Measurements from ENCODE around the gene LRP1.

The LRP1 gene

DNA sequence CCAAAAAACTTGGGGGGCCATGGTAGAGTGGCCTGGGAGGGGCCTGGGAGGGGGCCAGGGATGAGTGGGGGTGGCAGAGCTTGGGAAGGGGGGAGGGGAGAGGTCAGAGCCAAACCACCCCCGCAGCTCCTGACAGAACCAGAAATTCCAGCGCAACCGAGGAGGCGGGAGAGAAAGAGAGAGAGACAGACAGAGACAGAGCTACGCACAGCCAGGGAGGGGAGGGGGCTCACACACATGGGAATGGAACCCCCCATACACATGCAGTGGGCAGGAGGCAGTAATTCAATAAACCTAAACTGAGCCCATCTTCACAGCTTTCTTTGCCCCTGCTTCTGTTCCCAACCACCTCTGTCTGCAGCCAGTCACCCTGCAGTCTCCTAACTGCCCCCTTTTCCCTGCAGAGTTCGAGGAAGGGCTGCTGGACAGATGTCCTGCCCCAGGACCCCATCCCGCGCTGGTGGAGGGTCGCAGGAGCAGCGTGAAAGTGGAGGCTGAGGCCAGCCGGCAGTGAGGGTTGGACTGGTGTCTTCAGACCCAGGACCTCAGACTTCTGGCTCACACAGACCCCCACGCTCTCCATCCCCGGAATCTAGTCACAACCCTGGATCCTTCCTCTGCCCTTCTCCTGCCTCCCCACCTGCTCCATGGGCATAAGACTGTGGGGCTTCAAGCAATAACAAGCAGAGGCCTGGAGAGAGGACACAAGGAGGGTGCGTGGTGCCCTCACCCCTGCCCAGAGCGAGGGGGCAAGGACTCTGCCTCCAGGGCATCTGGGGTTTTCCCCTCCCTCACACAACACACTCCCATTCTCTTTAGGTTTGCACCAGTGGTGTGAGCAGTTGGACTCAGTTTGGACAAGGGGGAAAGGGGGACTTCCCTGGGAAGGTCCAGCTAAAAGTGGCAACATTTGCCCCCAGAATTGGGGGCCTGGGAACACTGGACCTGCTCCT lies 33.8 kb upstream of the LRP1 start:
- no peak for DNase-seq

DNA sequence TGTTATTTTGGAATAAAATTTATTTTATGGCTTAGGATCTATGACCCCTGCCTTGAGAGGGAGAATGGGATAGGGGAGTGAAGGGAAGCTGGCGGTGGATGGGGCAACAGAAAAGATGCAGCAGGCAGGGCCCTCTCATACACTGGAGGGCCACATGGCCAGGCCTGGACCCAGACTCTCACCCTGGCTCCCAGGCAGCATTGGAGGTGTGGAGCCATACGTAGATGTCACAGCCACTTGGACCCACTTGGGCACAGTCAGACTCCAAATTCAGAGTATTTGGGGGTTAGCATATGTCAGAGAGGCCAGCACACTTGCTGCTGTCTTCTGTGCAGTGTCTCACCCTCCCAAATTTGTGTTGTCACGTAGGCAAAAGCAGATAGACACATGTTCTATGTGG lies 32.8 kb upstream of the LRP1 start:
- DNase-seq: no peak

DNA sequence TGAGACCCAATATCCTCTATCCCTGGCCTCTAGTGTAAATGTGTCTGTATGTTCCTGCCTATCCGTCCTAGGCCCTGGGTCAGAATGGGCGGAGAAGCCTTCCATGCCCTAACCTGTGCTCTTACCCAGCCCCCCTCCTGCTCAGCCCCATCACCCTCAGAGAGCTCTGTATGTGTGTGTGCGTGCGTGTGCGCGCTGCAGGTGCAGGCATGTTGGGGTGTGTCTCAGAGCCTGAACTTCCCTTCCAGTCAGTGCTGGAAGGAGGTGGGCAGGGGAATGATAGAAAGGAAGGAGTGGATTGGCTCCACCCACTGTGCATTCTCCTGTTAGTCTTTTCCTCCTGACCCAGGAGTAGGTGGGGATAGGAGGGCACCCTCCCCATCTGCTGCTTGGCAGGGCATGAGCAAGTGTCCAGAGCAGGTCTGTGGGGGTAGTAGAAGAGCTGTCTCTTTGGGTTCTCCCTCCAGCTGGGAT lies 32.1 kb upstream of the LRP1 start:
- no peak for DNase-seq

GRCh38 chr12:57096748-57097553 lies 31.3 kb upstream of the LRP1 start:
- DNase-seq: no peak

- peak; percentile 70 for DNase-seq
Measured at GRCh38 chr12:57097554-57097835, 30.8 kb upstream of the LRP1 start.

DNA sequence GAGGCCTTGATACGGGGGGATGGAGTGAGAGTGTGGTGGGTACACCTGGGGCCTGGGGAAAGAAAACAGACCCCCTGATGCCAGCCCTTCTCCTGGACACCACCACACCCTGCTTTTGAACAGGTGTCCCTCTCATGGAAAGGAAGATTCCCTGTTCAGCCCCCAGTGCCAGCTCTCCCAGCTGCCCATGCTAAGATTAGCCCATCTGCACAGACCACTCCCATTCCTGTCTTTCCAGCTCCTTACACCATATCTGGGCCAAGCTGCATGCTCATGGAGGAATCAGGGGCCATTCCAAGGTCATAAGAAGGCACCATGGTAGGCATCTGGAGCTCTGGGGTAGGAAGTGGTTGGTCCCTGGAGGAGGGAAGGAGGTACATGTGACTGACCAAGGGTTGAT lies 29.7 kb upstream of the LRP1 start:
- no peak for DNase-seq

GRCh38 chr12:57099047-57099714 lies 29.1 kb upstream of the LRP1 start:
- no peak for DNase-seq

- DNase-seq: no peak
Measured at GRCh38 chr12:57099766-57100165, 28.5 kb upstream of the LRP1 start.

GRCh38 chr12:57101892-57102695 lies 26.2 kb upstream of the LRP1 start:
- peak; percentile 85 for DNase-seq

GRCh38 chr12:57103856-57104255 lies 24.4 kb upstream of the LRP1 start:
- no peak for DNase-seq

GRCh38 chr12:57104292-57104910 lies 23.9 kb upstream of the LRP1 start:
- DNase-seq: no peak

DNA sequence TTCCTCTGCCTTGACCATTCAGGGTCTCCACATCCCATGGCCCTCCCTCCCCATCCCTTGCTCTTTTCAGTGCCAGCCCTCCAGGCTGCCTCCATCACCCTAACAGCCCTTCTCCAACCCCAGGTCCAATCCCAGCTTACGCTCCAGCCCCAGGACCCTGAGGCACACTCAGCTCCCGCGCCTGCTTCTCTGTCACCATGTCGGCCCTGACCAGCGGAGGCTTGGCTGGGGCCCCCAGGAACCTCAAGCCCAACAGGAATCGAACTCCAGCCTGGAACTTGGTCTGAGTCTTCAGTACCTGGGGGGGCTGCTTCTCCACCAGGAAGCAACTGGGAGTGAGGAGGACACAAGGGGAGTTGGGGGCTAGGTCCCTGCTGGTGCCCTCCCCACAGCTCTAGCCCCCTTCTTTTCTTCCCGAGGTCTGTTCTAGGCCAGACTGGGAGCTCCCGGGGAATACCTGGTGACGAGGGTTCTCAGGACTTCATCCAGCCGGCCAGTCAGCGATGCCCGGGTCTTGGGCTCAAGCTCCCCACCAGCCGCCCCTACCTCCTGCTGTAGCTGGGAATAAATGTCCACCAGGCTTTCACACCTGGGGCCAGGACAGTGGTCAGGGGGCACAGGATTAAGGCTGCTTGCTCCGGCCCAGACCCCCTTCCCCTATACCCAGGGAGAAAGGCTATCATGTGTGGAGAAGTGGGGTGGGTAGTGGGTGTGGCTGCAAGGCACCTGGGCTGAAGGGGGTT lies 23.1 kb upstream of the LRP1 start:
- DNase-seq: no peak

DNA sequence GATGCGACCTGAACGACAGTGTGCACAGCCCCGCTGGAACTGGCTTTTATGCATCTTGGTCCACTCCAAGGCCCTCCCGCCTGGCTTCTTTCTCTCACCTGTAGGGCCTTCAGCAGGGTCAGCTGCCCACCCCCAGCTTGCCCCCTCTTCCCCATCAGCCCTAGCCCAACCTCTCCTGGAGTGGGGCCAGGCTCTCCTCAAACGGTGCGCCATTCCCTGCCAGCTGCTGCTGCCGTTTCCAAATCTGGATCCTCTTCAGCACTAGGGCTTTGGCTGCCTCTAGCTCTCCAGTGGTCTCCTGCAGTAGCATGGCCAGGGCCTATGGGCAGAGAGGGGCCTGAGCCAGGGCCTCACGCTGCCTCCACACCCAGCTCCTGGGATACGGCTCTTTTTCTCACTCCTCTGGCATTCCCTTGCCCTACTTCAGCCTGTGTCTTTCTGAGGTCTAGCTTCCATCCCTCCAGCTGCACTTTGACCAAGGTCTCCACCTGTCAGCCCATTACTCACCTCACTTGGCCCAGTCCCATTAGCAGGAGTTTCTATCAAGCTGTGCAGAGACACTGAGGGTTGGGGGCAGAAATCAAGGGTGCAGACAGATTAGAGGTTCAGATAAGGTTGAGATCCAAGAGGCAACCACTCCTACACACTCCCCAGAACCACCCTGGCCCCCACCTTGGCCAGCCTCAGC lies 22.1 kb upstream of the LRP1 start:
- DNase-seq: no peak

DNA sequence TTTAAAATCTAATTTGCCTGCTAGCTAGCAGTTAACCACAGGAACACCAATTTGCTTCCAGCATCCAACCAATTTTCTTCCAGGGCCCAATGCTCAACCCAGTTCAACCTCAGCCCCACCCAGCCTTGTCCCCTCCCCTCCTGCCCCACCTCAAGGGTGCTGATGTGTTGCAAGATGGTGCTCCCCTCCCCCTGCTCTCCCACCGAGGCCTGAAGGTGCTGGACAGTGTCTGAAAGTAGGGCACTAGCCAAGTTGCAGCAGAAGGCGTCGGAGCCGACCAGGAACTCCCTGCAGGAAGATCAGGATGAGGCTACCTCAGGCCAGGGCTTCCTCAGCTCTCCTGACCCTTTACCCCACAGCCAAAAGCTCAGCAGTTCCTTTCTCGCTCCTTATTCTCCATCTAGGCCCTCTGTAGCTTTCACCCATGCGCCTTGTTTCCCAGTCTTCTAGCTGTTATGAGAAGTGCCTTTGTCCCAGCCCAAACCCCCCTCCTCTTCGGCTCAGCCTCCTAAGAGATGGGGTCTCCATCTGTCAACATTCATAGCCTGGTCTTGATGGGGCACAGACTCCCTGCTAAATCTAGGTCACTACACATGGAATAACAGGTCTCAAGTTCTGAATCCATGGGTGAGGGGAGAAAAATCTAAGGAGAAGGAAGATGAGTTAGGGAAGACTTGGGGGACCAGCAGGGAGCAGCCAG lies 20.7 kb upstream of the LRP1 start:
- no peak for DNase-seq

DNA sequence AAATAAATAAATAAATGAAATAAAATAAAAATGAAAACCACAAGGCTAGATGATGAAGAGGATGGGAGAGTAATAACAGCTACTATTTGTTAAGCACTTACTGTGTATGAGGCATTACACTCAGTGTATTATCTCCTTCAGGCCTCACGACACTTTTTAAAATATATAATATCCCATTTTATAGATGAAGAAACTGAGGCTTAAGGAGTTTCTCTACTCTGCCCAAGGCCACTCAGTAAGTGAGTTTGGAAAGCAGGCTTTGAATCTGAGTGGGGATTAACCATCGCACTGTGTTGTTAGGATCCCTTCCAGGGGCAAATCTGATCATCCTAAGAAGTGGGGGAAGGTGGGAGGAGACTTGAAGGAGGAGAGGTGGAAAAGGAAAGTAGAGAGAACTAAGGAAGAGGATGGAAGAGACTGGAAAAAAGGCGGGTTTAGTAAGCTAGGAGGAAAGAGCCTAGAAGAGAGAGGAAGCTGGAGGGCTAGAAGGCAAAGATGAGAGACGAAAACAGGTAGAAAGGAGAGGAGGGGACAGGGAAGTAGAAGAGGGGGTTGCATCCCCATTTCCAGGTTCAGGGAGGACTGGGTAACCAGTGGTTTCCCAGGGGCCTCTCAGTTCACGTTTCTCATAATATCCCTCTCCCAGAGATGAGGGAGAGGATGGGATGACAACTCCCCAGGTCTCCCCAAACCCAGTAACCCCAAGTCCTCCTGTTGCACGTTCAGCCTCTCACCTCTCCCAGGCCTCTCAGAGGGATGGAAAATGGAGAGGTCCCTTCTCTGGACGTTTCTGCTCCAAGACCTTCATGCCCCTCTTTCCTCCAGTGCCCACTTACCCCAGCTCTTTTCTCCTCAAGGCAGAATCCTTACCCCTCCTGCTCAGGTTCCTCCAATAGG lies 18.8 kb upstream of the LRP1 start:
- no peak for DNase-seq

DNA sequence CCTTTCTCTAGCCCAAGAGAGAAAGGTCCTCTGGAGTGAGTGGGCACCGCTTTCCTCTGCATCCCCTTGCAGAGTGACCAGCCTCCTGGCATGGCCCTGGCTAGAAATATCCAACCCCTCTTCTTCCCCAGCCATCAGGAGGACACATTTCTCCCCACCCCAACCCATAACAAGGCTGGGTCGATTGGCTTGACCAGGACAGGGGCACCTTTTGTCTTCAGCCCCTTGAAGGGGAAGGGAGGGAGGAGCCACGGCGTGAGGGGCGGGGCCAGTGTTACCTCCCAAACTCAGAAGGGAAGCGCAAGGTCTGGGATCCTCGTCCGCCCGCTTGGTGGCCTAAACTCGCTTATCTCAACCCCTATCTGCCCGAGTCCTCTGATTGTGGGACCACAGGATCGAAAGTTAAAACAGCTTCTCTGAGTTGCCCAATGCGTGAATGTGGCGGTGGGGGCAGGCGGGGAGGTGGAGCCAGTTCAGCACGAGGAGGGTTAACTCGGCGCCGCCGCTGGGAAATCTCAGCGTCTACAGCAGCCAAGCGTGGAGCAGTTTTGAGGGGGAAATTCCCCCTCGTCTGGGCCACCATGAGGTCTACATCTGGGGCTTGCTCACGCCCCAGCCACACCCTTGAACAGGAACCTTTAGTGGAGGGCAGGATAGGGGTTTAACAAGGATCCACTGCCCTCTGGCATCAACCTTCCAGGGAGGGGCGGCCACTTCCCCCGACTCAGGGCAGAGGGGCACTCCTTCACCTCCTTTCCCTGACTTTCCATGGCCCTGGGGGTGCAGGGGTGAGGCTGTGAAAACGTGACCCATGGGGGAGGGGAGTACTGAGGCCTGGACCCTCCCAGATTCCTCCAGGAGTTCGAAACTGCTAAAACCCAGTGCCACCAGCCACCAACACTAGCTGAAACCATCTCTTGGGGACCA lies 17.9 kb upstream of the LRP1 start:
- DNase-seq: peak; percentile 93

- DNase-seq: peak; percentile 90
Measured at GRCh38 chr12:57111031-57111734, 17.1 kb upstream of the LRP1 start, which contains the start of gene STAT6. Gene STAT6 (minus strand): TSS chr12:57111362. CDS start chr12:57108278, 3,084 bp downstream.
